Non-pigmented ciliary epithelial cell (primary cell): ENCODE measurements around the gene ZYX.

Experiments used
- DNase-seq: peaks from one replicate; pipeline ENCODE4 v3.0.0-alpha.2; 2010; ENCODE audit warnings: low read depth

Gene ZYX

DNA sequence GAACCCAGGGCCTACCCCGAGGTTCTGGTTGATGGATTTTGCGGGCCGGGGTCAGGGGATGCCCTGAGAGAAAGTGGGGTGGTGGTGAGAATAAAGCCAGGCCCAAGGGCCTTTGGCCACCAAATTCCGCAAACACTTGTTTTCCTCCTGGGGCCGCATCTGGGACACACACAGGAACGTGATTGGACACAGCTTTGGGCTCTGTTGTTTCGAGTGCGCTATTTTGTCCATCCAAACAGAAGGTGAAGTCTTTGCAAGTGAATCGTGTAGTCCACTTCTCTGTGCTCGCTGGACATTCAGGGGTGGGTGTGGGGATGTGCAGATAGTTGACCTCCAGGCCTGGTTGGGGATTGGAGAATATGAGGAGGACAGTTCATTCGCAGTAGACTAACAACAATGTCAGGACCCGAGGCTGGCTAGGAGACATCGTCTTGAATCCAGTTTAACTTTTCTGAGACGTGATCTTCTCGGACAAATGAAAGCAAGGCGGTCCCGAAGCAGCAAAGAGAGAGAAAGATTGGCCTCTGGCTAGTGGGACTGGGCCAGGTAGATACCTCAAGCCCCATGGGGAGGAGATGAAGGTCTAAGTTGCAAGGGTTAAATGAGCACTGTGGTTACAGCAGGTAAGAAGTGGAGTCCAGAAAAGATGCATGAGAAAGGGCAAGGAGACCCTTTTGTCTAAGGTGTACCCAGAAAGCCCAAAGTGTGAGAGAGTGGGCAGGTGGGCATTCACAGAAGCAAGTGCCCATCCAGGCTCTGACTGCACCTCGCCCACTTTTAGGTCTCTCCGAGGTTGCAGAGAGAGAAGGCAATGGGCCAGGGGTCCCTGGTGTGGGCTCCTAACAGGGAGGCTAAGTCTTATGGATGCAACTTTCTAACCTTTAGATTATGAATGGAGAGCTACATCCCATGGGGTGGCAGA is 17.9 kb upstream of the ZYX start:
- no peak for DNase-seq

DNA sequence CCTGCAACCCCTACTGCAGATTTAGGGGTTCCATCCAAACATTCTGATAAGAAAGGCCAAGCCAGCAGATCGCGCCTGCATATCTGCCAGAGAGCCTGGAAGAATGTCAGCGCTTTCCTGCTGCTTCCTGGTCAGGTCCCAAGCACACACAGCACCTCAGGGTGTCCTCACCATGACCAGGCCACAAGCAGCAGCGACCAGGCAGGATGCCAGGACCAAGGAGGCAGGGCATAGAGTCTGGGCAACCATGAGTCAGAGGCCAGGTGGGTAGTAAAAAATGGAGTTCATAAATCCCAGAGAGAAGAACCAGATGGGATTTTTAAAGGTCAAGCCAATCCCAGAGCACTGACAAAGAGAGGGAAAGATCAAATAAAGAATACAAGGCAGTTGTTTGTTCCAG is 13.2 kb upstream of the ZYX start:
- DNase-seq = no peak

DNA sequence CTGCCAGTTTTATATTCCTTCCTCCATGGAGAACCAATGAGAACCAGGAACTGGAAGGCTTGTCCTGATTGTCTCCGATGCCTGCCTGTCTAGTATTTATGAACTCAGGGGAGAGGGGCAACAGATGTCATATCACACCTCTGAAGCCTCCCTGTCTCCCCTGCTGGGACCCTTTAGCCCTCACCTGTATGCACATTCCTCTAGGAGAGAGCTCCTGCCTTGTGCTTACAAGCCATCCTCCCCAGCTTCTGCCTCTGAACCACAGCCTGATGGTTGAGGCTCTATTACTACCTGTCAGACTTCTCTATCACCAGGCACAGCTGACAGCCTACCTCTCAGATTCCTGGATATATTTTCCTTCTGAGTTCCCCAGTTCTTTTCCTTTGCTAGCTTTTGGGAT is 12.8 kb upstream of the ZYX start:
- DNase-seq = no peak

DNA sequence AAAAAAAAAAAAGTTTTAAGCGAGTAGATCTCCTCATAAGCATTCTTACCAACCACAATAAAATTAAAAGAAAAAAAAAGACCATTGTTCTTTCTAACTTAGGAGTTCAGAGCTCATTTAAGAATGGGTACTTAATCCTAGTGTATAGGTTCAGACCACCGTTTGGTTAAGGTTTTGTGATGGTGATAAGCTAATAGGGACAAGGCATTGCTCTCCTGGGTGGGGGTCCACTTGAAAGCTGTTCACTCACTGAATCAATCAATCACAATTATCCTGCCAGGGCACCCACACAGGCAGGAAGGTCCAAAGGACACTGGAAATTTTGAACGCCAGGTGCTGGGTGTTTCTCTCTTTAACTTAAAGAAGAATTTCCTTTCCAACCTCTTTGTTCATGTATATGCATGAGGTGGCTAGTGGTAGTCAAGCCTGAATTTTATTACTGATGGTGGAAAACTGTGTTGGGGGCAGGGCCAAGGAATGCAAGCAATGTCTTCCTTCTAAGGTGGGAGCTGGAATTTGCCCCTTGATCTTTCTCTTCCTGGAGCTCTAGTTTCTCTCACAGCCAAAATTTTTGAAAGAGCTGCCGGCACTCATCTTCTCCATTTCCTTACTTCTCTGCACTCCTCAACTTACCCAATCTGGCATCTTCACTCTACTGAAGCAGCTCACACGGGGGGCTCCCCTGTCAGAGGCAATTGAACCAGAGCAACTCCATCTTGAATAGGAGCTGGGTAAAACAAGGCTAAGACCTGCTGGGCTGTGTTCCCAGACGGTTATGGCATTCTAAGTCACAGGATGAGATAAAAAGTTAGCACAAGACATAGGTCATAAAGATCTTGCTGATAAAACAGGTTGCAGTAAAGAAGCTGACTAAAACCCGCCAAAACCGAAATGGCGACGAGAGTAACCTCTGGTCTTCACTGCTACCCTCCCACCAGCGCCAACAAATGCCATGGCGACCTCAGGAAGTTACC is 11.2 kb upstream of the ZYX start:
- no peak for DNase-seq

DNA sequence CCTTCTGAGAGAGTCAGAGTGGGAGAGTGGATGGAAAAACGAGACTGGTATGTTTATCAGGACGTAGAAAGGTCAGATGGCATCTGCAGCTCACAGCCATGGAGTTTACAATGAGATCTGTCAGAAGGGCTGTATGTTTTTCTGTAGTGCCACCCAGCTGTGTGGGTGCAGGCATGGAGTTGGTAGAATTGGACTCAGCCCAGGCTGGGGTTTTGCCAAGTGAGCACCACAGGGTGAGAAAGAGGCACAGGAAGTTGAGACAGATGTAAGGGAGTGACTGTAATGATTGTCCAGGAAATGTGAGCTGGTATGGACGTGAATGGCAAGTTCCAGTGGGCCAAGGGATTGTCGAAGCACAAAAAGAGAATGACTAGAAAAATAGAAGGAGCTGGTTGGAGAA is 9.1 kb upstream of the ZYX start:
- DNase-seq = no peak

DNA sequence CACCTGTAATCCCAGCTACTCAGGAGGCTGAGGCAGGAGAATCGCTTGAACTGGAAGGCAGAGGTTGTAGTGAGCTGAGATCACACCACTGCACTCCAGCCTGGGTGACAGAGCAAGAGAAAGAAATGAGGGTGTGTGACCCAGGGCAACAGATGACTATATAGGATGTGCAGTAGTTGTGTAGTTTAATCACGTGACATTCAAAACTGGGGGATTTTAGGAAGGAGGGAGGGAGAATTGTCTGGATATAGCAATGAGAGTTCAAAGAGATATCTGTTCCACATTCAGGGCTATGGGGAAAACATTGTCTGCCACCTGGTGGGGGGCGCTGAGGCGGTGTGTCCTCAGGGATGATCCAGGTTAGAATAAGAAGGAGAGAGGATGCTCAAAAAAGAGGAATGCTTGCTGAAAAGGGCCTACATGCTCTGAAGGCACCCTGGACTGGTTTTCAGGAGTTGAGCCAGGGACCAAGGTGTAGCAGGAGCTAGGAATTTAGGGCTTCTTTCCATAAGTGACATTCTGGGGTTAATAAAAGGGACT is 7.8 kb upstream of the ZYX start:
- DNase-seq = no peak

DNA sequence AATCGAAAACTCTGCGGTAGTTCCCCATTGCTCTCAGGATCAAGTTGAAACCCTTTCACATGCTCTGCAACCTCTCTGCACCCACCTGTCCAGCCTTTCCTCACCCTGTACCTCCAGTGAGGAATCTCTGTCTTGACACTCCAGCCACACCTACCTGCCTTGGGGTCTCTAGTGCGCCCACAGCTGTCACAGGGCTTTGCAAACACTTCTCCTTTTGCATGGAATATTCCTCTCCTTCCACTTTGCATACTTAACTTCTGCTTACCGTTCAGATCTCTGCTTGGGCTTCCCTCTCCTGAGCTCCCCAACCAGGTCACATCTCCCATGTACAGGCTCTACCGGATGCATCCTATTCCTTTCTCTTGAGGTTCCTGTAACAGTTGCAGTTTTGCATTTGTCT is 6.6 kb upstream of the ZYX start:
- DNase-seq = no peak

DNA sequence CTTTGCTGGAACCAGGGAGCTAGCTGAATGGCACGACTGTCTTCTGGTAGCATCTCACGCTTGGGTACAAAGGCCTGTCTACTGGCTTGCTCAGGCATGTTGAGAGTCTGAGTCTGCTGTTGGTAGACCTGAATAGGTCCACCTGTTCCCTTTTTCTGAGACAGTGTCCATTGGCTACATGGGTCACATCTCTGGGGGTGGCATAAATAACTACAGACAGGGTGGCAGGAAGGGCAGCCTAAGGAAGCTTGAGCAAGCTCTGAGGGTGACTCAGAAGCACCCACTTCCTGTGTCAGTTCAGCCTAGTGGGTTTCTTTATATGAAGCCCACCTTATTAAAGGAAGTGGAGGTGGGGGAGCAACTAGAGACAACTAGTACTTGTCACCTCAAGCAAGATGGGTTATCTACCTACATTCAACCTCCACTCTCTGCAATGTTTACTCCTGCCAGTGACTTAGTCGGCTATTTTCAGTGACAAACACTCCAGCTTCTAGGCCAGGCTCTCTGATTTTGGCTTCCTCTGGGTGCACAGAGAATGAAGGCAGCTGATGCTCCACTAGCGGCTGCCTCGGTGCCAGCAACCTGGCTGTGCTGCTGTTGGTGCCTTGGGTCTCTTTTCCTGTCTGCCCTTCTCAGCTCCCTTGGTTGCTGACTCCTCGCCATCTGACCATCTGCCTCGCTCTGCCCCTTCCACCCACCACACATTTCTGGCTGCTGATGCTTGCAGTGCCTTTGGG is 5.7 kb upstream of the ZYX start:
- no peak for DNase-seq

DNA sequence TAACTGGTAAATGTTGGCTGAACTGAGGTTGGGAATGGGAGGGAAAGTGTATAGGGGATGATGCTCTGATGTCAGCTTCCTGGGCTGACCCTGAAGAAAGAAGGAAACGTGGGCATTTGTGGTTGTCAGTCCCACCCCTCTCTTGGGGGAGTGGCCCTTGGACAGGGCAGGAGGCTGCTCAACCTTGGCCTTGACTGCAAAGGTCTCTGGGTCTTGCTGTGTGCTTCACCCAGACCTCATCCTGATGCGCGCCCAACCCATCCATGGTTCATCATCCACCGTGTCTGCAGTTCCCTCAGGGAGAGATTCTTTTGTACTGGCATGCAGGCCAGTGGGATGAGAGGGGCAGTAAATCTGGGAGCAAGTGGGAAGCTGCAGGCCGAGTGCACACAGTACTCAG is 4.7 kb upstream of the ZYX start:
- DNase-seq = no peak

DNA sequence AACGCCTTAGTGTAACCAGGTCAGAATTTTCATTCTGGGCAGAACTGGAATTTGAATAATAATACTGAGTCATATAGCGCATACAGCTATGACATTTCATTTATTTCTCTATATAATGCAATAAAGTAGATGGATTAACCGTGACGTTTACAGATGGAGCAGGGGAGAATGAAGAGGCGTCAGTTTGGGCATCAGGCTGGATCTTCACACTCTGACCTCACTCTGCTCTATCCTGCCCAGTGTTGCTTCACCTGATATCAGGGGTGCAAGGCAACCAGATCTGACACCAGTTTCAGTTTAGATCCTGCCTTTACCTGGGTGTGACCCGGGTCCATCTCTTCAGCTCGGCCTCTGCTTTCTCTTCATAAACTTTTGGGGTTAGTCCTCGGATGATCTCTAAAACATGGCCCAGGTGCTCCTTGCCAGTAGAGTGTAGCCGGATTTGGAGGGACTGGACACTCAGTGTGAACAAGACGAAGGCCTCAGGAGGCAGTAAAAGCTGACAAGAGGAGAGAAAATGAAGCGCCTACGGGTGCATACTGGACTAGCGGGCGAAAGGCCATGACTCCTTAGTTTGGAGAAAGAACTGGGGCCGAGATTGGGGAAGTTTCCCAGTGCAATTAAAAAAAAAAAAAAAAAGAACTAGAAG is 1.4 kb upstream of the ZYX start:
- no peak for DNase-seq

DNA sequence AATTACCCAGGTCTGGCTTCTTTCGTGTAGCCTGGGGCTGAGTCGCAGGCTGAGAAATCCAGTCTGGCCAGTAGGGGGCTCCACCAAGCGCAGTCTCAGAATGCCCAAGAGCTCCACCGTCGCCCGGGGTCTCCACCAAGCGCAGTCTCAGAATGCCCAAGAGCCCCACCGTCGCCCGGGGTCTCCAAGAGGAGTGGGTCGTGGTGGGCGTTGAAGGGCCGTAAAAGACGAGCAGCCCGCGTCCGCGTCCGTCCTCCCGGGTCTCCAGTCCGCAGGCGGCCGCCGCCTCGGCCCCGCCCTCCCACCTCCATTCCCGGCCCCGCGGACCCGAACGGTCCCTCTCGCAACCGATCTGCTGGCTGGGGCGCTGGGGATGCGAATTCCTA is 892 bp upstream of the ZYX start:
- no peak for DNase-seq

DNA sequence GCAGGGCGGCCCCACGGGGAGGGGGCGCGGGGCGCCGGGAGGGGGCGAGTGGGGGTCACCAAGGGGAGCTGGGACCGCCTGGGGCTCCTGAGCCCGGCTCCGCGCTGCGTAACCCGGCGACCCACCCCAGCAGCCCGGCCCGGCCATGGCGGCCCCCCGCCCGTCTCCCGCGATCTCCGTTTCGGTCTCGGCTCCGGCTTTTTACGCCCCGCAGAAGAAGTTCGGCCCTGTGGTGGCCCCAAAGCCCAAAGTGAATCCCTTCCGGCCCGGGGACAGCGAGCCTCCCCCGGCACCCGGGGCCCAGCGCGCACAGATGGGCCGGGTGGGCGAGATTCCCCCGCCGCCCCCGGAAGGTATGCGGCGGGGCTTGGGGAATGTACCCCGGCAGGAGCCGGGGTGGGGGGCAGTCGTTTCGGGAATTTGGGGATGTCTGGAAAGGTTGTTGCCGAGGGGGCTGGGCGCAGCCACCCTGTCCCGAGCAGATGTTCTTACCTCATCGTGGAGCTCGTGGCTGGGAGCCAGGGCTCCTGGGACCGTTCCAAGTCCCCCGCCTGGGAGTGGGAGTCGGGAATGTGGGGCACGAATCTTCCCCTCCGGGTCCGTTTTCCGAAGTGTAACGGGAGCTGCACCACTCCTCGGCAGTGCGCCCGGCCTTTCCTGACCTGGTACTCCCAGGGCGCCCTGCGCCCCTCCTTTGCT is 431 bp downstream of the ZYX start:
- DNase-seq = no peak

DNA sequence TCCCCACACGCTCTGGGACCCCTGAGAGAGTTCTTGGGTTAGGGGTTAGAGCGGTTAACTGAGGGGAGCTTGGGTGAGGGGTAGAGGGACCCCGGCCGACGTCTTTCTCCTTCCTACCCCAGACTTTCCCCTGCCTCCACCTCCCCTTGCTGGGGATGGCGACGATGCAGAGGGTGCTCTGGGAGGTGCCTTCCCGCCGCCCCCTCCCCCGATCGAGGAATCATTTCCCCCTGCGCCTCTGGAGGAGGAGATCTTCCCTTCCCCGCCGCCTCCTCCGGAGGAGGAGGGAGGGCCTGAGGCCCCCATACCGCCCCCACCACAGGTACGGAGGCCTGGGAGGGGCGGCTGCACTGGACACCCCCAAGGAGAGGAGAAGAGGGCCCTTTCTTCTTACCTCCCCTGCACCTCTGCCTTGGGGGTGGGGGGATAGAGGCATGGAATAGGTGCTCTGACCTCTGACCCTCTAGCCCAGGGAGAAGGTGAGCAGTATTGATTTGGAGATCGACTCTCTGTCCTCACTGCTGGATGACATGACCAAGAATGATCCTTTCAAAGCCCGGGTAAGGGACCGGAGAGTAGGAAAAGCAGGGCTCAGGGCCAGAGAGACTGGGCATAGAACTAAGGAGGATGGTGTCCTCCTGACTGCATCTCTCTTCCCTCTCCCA is 1.1 kb downstream of the ZYX start:
- DNase-seq = no peak

DNA sequence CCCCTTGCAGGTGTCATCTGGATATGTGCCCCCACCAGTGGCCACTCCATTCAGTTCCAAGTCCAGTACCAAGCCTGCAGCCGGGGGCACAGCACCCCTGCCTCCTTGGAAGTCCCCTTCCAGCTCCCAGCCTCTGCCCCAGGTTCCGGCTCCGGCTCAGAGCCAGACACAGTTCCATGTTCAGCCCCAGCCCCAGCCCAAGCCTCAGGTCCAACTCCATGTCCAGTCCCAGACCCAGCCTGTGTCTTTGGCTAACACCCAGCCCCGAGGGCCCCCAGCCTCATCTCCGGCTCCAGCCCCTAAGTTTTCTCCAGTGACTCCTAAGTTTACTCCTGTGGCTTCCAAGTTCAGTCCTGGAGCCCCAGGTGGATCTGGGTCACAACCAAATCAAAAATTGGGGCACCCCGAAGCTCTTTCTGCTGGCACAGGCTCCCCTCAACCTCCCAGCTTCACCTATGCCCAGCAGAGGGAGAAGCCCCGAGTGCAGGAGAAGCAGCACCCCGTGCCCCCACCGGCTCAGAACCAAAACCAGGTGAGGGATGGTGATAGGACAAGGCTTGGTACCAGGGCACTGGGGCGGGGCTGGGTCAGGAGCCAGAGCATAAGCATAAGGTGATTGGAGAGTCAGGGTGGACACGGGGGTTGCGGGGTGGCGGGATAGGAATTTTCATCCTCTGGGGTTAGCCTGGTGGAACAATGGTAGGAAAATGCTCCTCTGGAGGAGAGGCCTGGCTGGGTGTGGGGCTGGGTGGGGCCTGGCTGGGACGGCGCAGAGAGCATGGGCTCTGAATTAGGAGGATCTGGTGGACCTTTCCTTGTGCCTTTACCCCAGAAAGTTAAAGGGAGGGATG is 1.9 kb downstream of the ZYX start:
- DNase-seq = no peak

DNA sequence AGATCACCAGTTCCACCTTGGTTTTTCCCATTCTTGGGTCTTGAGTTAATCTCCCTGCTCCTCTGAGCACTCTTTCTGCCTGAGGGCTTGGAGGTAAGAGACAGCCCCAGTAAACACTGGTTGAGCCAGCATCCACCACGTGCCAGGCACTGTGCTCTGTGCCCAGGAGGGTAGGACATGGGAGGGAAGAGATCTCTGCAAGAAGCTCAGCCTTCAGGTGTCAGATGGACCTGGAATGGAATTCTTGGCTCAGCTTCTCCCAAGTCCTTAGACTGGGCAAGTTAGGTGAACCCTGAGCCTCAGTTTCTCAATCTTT is 2.5 kb downstream of the ZYX start:
- DNase-seq = no peak

DNA sequence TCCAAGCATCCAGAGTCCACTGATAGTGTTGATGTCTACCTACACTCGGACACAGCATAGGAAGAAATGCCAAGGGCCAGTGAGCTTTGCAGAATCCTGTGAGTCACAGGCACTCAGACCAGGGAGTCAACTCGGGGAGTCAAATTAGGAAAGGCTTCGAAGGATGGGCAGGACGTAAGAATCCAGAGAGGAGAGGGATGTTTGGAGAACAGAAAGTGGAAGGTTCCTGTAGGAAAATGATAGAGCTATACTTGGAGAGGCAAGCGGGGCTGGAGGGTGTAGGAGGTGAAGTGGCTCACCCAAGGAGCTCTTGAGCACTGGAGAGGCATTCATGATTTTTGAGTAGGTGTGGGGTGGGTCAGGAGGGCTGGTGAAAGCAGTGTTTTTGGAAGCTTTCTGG is 3.0 kb downstream of the ZYX start:
- DNase-seq = no peak

DNA sequence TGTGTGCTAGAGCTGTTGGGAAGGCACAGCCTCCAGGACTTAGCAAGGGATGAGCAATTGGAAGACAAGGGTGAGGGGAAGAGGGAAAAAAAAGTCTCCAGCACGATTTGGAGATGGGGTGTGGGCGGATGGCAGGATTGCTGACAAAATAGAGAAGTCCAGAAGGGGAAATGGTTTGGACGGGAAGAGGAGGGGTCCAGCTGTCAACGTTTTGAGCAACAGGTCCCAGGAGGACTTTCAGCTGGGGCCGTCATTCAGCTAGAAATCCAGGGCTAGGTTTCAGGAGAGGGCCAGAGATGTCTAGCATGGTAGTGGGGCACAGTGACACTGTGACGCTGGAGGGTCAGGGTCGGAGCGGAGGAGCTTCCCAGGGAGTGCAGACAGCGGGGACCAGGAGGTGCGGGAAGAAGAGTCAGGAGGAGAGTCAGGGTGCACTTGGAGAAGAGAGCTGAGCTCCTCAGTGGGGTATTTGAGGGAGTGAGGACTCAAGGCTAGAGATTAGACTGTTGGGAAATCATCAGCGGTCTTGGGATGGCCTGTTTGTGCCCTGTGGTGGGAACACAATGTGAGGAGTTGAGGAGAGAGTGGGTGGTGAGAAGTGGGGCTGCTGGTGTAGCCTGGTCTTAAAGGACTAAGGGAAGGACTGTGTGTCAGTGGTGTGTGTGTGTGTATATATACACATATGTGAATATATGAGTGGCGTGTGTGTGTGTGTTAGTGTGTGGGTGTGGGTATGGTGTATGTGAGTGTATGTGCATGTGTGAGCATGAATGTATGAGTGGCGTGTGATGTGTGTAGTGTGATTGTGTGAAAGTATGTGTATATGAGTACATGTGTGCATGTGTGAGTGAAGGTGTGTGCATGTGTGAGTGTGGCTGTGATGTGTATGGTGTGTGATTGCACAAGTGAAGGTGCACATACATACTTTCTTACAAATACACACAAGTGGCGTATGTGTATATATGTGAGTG is 3.8 kb downstream of the ZYX start:
- no peak for DNase-seq
